GM12873 (cell line): Measurements from ENCODE around the gene ARHGAP32.

Source experiments
- TF ChIP-seq, protein P1 (sequence below): IDR thresholded peaks from 2 replicates; pipeline ENCODE4 v1.5.1; 2012; ENCODE audit warnings: low read depth, mild to moderate bottlenecking, moderate library complexity, low read length, control low read depth; ENCODE audit not compliant: insufficient read depth; ENCODE audit errors: missing control alignments

The ARHGAP32 gene

GRCh38 chr11:129163714-129164164 is 28.4 kb downstream of the ARHGAP32 start:
- TF ChIP-seq, protein P1, sequence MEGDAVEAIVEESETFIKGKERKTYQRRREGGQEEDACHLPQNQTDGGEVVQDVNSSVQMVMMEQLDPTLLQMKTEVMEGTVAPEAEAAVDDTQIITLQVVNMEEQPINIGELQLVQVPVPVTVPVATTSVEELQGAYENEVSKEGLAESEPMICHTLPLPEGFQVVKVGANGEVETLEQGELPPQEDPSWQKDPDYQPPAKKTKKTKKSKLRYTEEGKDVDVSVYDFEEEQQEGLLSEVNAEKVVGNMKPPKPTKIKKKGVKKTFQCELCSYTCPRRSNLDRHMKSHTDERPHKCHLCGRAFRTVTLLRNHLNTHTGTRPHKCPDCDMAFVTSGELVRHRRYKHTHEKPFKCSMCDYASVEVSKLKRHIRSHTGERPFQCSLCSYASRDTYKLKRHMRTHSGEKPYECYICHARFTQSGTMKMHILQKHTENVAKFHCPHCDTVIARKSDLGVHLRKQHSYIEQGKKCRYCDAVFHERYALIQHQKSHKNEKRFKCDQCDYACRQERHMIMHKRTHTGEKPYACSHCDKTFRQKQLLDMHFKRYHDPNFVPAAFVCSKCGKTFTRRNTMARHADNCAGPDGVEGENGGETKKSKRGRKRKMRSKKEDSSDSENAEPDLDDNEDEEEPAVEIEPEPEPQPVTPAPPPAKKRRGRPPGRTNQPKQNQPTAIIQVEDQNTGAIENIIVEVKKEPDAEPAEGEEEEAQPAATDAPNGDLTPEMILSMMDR: no peak

GRCh38 chr11:129155745-129156144 is 36.4 kb downstream of the ARHGAP32 start:
- TF ChIP-seq, protein P1: no peak

GRCh38 chr11:129148487-129148886 is 43.6 kb downstream of the ARHGAP32 start:
- TF ChIP-seq, protein P1: no peak

DNA sequence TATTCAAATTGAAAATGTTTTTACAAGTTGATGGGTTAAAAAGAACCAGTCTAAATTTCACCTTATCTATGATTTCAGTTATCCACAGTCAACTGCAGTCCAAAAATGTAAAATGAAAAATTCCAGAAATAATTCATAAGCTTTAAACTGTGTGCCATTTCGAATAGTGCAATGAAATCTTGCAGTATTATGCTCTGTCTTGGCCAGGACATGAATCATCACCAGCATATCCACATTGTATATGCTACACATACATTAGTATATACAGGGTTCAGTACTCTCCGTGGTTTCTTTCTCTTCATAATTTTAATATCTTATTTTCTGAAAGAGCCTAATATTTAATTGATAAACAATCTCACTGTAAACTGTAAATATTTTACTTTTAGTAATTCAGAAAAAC is 45.9 kb downstream of the ARHGAP32 start:
- TF ChIP-seq, protein P1: no peak

DNA sequence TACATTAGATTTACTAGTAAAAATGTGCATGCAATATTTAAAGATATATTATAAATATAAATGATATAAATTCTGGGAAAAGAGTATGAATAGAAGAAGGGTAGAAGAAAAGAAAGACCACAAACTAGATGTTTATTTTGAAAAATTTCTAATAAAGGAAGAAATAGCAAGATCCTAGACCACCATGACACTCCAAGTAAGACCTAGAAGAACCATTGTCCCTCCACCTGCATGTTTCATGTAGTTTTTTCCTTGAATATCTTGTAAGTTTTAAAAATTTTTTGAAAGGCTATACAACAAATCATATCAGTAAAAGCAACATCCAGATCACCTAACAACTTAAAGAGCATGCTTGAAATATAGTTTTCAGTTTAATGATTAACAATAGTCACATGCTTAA is 46.8 kb downstream of the ARHGAP32 start:
- TF ChIP-seq, protein P1: no peak

- TF ChIP-seq, protein P1: no peak
These were observed 47.9 kb downstream of the ARHGAP32 start for GRCh38 chr11:129144256-129144655.

- TF ChIP-seq, protein P1: no peak
These were observed 48.8 kb downstream of the ARHGAP32 start for GRCh38 chr11:129143335-129143734.
